ENCODE data around the gene PPFIA2.
"Not testable (repeated sequence)": the region's sequence is repeated elsewhere in the genome, so short reads cannot be mapped to it uniquely, and the experiment has no call there.

The PPFIA2 gene

GRCh38 chr12:81659310-81659709 is 99.8 kb downstream of the PPFIA2 start:
- DNase-seq, result not testable (repeated sequence)

- no peak for DNase-seq
Measured at GRCh38 chr12:81644503-81644902, 114.6 kb downstream of the PPFIA2 start.

GRCh38 chr12:81639196-81639595 is 120.0 kb downstream of the PPFIA2 start:
- no peak for DNase-seq

- no peak for DNase-seq
Measured at GRCh38 chr12:81633127-81633526, 126.0 kb downstream of the PPFIA2 start.

GRCh38 chr12:81627336-81628189 is 131.6 kb downstream of the PPFIA2 start:
- no peak for DNase-seq

GRCh38 chr12:81626406-81626805 is 132.7 kb downstream of the PPFIA2 start:
- DNase-seq, result no peak

- no peak for DNase-seq
Measured at GRCh38 chr12:81617915-81618314, 141.2 kb downstream of the PPFIA2 start.

GRCh38 chr12:81615026-81615588 is 144.0 kb downstream of the PPFIA2 start:
- no peak for DNase-seq

GRCh38 chr12:81610955-81611889 is 147.9 kb downstream of the PPFIA2 start:
- no peak for DNase-seq

GRCh38 chr12:81597928-81598604 is 161.1 kb downstream of the PPFIA2 start:
- DNase-seq, result no peak

GRCh38 chr12:81596558-81596957 is 162.6 kb downstream of the PPFIA2 start:
- DNase-seq, result no peak

- DNase-seq, result no peak
Measured at GRCh38 chr12:81591256-81591655, 167.9 kb downstream of the PPFIA2 start.

GRCh38 chr12:81590703-81591102 is 168.4 kb downstream of the PPFIA2 start:
- not testable (repeated sequence) for DNase-seq

- no peak for DNase-seq
Measured at GRCh38 chr12:81588235-81589008, 170.7 kb downstream of the PPFIA2 start.

GRCh38 chr12:81585787-81586186 is 173.4 kb downstream of the PPFIA2 start:
- DNase-seq, result no peak

GRCh38 chr12:81573228-81573627 is 185.9 kb downstream of the PPFIA2 start:
- no peak for DNase-seq

GRCh38 chr12:81572411-81572810 is 186.7 kb downstream of the PPFIA2 start:
- no peak for DNase-seq

- DNase-seq, result no peak
Measured at GRCh38 chr12:81570234-81570633, 188.9 kb downstream of the PPFIA2 start.

- no peak for DNase-seq
Measured at GRCh38 chr12:81564237-81564636, 194.9 kb downstream of the PPFIA2 start.

- DNase-seq, result no peak
Measured at GRCh38 chr12:81558031-81558430, 201.1 kb downstream of the PPFIA2 start.

- DNase-seq, result no peak
Measured at GRCh38 chr12:81546811-81547210, 212.3 kb downstream of the PPFIA2 start.

GRCh38 chr12:81543621-81544139 is 215.5 kb downstream of the PPFIA2 start:
- DNase-seq, result no peak

Measured in activated T-cell treated with anti-CD3 and anti-CD28 coated beads, Interleukin-2, amount 50 U/mL, for 1 hour (primary cell).